ENCODE results near the gene RIPK4. TPM values are rescaled to one million over a fixed set of nuclear protein-coding genes. Genes with fewer than 3 reads are reported as not detected.

RIPK4 gene
- total RNA-seq, 1 donor from 2014 or later, result 1.8 TPM

DNA sequence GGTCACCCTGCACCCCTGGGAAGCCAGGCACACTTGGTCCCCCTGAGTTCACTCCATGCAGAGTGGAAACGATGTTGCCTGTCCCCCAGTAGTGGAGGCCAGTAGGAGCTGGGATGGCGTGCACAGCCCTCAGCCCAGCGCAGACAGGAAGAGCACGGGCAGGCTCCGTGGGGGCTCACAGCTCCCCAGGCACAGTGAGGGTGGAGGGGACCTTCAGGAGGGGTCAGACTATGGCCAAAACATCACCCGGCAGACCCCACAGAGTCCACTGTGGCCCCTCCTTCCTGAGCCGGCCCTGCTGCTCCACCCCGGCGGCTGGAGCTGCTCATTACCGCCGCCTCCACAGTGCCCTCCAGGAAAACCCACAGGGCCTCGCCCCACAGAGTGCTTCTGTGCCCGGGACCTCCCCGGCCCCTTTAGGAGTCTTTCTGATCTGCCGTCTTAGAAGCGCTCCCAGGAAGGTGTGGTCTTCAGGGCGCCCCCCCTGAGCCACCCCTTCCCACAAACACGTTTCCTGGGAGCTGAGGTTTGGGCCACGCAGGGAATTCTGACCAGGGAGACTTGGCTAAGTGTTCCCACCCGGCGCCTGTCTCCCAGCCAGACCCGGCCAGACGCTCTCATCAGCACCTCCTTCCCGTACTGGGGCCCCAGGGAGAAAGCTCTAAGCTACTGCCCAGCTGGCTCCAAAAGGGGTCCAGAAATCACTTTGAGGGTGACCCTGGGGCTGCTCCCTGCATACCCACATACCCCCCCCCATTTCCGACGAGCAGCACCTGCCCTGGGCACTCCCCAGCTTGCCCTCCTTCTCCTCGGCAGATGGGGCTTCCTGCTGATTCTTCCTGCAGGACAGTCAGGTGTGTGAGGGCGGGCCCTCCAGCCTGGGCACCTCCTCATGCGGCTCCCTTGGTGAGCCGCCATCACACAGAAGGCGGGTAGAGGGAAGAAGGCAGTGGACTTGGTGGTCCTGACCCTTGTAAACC lies 38.8 kb downstream of the RIPK4 start:
- H3K9me3 ChIP-seq (ENCODE audit: insufficient read depth, low read depth, low read length), result no peaks in the 10 kb centered on the region
- peaks cover 24% of the 10 kb centered on the region for H3K4me1 ChIP-seq (ENCODE audit: insufficient read depth, low read length)
- H3K27ac ChIP-seq (ENCODE audit: low read depth, low read length), result no peak overlapping the region
- DNase-seq (ENCODE audit: low read depth) (no peak), FAIRE-seq (no peak)
- H3K4me3 Mint-ChIP-seq (ENCODE audit: unreplicated experiment), result no peak overlapping the region
- peaks cover 51% of the 10 kb centered on the region for H3K27me3 Mint-ChIP-seq (ENCODE audit: low read depth, unreplicated experiment)
- no peak overlapping the region for H3K27ac Mint-ChIP-seq (ENCODE audit: unreplicated experiment)
- H3K27me3 ChIP-seq (ENCODE audit: insufficient read depth, low read length), result no peaks in the 10 kb centered on the region
- H3K4me1 Mint-ChIP-seq (ENCODE audit: low read depth, unreplicated experiment), result peaks cover 6% of the 10 kb centered on the region
- peaks cover 3% of the 10 kb centered on the region for H3K9me3 Mint-ChIP-seq (ENCODE audit: unreplicated experiment)
- peak overlapping the region; percentile 67 for H2AFZ ChIP-seq (ENCODE audit: low read depth, low read length)
- no peaks in the 10 kb centered on the region for H4K20me1 ChIP-seq (ENCODE audit: insufficient read depth, low read length)
- no peak for TF ChIP-seq EZH2 (IDR thresholded peaks at IDR 0.05; ENCODE audit: insufficient read depth, low read length)
- TF ChIP-seq, protein P1, sequence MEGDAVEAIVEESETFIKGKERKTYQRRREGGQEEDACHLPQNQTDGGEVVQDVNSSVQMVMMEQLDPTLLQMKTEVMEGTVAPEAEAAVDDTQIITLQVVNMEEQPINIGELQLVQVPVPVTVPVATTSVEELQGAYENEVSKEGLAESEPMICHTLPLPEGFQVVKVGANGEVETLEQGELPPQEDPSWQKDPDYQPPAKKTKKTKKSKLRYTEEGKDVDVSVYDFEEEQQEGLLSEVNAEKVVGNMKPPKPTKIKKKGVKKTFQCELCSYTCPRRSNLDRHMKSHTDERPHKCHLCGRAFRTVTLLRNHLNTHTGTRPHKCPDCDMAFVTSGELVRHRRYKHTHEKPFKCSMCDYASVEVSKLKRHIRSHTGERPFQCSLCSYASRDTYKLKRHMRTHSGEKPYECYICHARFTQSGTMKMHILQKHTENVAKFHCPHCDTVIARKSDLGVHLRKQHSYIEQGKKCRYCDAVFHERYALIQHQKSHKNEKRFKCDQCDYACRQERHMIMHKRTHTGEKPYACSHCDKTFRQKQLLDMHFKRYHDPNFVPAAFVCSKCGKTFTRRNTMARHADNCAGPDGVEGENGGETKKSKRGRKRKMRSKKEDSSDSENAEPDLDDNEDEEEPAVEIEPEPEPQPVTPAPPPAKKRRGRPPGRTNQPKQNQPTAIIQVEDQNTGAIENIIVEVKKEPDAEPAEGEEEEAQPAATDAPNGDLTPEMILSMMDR (IDR thresholded peaks at IDR 0.05; ENCODE audit: insufficient read depth, low read depth, low read length), result no peak
- no peaks in the 10 kb centered on the region for H3K36me3 ChIP-seq (ENCODE audit: insufficient read depth, low read length)
- no peak overlapping the region for H3K4me3 ChIP-seq (ENCODE audit: insufficient read depth, low read depth, low read length)
- no peaks in the 10 kb centered on the region for H3K36me3 Mint-ChIP-seq (ENCODE audit: low read depth, unreplicated experiment)
- H3K79me2 ChIP-seq (ENCODE audit: insufficient read depth, low read length), result no peaks in the 10 kb centered on the region
- H3K9ac ChIP-seq (ENCODE audit: low read length), result peak overlapping the region; percentile 50
- H3K4me2 ChIP-seq (ENCODE audit: low read length), result peak overlapping the region; percentile 71

DNA sequence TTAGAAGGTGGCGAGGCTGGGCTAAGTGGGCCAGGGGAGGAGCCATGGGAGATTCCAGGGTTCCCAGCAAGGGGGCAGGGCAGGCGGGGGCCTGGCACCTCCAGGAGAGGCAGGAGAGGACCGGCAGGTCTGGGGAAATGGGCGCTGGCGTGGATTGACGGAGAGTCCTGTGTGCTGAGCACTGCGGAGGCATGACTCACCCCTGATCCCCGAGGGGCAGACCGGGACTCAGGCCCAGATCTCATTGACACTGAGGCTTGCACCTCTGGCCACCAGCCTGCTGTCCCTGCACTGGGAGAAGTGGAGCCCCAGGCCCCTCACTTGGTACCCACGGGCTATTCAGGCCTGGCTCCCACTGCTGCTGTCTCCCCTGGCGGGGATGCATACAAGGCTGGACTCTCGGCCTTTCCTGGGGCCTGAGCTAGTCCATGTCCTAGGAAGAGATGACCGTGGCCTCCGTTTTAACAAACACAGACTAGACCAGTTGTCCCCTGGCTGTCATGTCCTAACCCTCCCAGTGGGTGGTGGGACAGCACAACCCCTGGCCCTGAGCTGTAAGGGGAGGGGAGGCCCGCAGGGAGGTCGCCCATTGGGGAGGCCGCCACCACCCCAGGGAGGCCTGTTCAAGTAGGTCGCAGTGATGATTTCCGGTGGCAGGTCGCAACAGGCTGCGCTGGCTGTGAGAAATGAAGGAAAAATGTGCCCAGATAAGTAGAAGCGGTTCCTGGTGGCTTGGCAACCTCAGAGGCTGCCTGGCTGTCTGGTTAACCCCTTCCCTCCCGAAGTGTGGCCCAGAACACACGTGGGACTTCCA lies 39.7 kb downstream of the RIPK4 start:
- H3K36me3 ChIP-seq (ENCODE audit: insufficient read depth, low read length), result no peaks in the 10 kb centered on the region
- H3K4me2 ChIP-seq (ENCODE audit: low read length), result peak overlapping the region; percentile 71
- TF ChIP-seq, protein P1 (IDR thresholded peaks at IDR 0.05; ENCODE audit: insufficient read depth, low read depth, low read length), result no peak
- TF ChIP-seq EZH2 (IDR thresholded peaks at IDR 0.05; ENCODE audit: insufficient read depth, low read length), result no peak
- peak; percentile 73 for DNase-seq (ENCODE audit: low read depth)
- H3K4me3 Mint-ChIP-seq (ENCODE audit: unreplicated experiment), result no peak overlapping the region
- no peaks in the 10 kb centered on the region for H3K79me2 ChIP-seq (ENCODE audit: insufficient read depth, low read length)
- H3K4me1 ChIP-seq (ENCODE audit: insufficient read depth, low read length), result peaks cover 24% of the 10 kb centered on the region
- H4K20me1 ChIP-seq (ENCODE audit: insufficient read depth, low read length), result no peaks in the 10 kb centered on the region
- H3K27me3 ChIP-seq (ENCODE audit: insufficient read depth, low read length), result no peaks in the 10 kb centered on the region
- FAIRE-seq, result peak; percentile 84
- peak overlapping the region; percentile 50 for H3K9ac ChIP-seq (ENCODE audit: low read length)
- H2AFZ ChIP-seq (ENCODE audit: low read depth, low read length), result peak overlapping the region; percentile 67
- H3K9me3 Mint-ChIP-seq (ENCODE audit: unreplicated experiment), result no peaks in the 10 kb centered on the region
- no peaks in the 10 kb centered on the region for H3K9me3 ChIP-seq (ENCODE audit: insufficient read depth, low read depth, low read length)
- peak overlapping the region; percentile 52 for H3K27ac ChIP-seq (ENCODE audit: low read depth, low read length)
- H3K27me3 Mint-ChIP-seq (ENCODE audit: low read depth, unreplicated experiment), result peaks cover 46% of the 10 kb centered on the region
- no peak overlapping the region for H3K4me3 ChIP-seq (ENCODE audit: insufficient read depth, low read depth, low read length)
- no peaks in the 10 kb centered on the region for H3K36me3 Mint-ChIP-seq (ENCODE audit: low read depth, unreplicated experiment)
- no peak overlapping the region for H3K27ac Mint-ChIP-seq (ENCODE audit: unreplicated experiment)
- H3K4me1 Mint-ChIP-seq (ENCODE audit: low read depth, unreplicated experiment), result peaks cover 6% of the 10 kb centered on the region
